Stomach (tissue), 9 donors: ENCODE results near the gene COL25A1. TPM values are rescaled to one million over a fixed set of nuclear protein-coding genes. Genes with fewer than 3 reads are reported as not detected.

Experiments
- DNase-seq, 2 donors: peaks; one replicate each; pipeline versions ENCODE4 v3.0.0 to v3.0.0-alpha.2; 2013 to 2019
- H3K27ac ChIP-seq, 5 donors: fragments of 200-600 bp in 4 of 5; sonication (generic) in 4 of 5; one replicate each; pipeline ENCODE4 v1.5.1; 2013 to 2019; ENCODE audit warnings: mild to moderate bottlenecking in 1 of 5, moderate library complexity in 1 of 5
- H3K27me3 ChIP-seq, 3 donors: fragments of 200-600 bp; sonication (generic); one replicate each; pipeline ENCODE4 v1.5.1; 2017 to 2019; ENCODE audit warnings: mixed run types in 1 of 3
- H3K36me3 ChIP-seq, 4 donors: fragments of 200-600 bp; sonication (generic); 1 replicate in 3 of 4; 2 replicates in 1 of 4; pipeline ENCODE4 v1.5.1; 2016 to 2019
- H3K4me1 ChIP-seq, 4 donors: fragments of 200-600 bp; sonication (generic); one replicate each; pipeline ENCODE4 v1.5.1; 2016 to 2019
- H3K4me3 ChIP-seq, 4 donors: fragments of 200-600 bp; sonication (generic) in 3 of 4; one replicate each; pipeline ENCODE4 v1.5.1; 2016 to 2019; ENCODE audit warnings: mild to moderate bottlenecking in 1 of 4
- H3K9me3 ChIP-seq, 4 donors: fragments of 200-600 bp; sonication (generic); one replicate each; pipeline ENCODE4 v1.5.1; 2016 to 2019
- EP300 ChIP-seq: sonication (generic); formaldehyde crosslinking; IDR thresholded peaks from one replicate; pipeline ENCODE4 v1.6.1; 2017; ENCODE audit warnings: antibody characterized with exemption
- POLR2A ChIP-seq, 4 donors: fragments of 450-650 bp; IDR thresholded peaks; one replicate each; pipeline ENCODE4 v1.6.1; 2016; ENCODE audit warnings: antibody characterized with exemption in 4 of 4, control low read depth in 2 of 4, mild to moderate bottlenecking in 1 of 4, moderate library complexity in 1 of 4
- POLR2AphosphoS5 ChIP-seq, 3 donors: sonication (generic); formaldehyde crosslinking; IDR thresholded peaks; one replicate each; pipeline ENCODE4 v1.6.1; 2016; ENCODE audit warnings: antibody characterized with exemption in 3 of 3
- WGBS, 5 donors: extraction: QIAGEN DNeasy Blood & Tissue Kit in 3 of 5; methylation state at CpG; one replicate each; pipeline versions ENCODE4 v1.1.5 to v1.1.7; 2013 to 2018; 5-methylcytosine and 5-hydroxymethylcytosine counted together
- intact Hi-C: fragments of 100-400 bp; cut with DNase I; formaldehyde crosslinking; loops from one replicate; pipeline ENCODE4 v1.15.1; 2023; ENCODE audit warnings: low total_unique reads
- polyA plus RNA-seq, 3 donors: library from polyadenylated mRNA; stranded (reverse); fragments of 200-250 nt; gene quantifications; one replicate each; pipeline ENCODE4 v1.2.3, GENCODE V29; 2013
- total RNA-seq, 5 donors: library from RNA; depleted of rRNA; stranded (reverse); fragments of >200 nt; gene quantifications; one replicate each; pipeline versions ENCODE4 v1.1.0 to v1.2.3, GENCODE V29; 2014 to 2016
- TF ChIP-seq, protein P1 (sequence below), 7 experiments: fragments of 450-650 bp in 4 of 7; fragments of 200-600 bp in 3 of 7; sonication (generic) in 3 of 7; IDR thresholded peaks; one replicate each; pipeline ENCODE4 v1.5.1; 2016 to 2019; ENCODE audit warnings: antibody characterized with exemption in 7 of 7, control low read depth in 2 of 7, mild to moderate bottlenecking in 1 of 7
- donor health status: healthy with polysubstance abuse.
- donor health status: Bipolar disorder and iron deficiency.
- donor health status: healthy.

The COL25A1 gene
- total and polyA plus RNA-seq, 8 donors = 0.10 to 4.1 (median 1.5) TPM; not detected in 5

DNA sequence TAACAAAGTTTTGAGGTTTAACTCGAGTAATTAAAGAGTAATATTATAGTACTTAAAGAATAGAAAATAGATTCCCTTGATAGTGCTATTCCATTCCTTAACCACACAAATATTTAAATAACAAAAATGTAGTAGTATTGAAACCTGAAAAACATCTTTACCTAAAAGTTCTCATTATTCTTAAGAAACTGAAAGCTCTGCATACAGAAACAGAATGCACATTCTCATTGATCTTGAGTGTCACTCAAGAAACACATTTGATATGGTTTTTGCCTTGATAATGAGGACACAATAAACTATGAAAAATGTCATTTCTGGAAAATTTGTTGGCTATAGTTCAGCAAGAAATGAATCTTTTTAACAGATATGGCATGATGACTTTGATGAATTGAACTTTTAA lies 268.5 kb downstream of the COL25A1 start:
- H3K27me3 ChIP-seq = no peaks in the 10 kb centered on the region
- no peak overlapping the region for H3K27ac ChIP-seq
- no peaks in the 10 kb centered on the region for H3K4me1 ChIP-seq
- TF ChIP-seq, protein P1, sequence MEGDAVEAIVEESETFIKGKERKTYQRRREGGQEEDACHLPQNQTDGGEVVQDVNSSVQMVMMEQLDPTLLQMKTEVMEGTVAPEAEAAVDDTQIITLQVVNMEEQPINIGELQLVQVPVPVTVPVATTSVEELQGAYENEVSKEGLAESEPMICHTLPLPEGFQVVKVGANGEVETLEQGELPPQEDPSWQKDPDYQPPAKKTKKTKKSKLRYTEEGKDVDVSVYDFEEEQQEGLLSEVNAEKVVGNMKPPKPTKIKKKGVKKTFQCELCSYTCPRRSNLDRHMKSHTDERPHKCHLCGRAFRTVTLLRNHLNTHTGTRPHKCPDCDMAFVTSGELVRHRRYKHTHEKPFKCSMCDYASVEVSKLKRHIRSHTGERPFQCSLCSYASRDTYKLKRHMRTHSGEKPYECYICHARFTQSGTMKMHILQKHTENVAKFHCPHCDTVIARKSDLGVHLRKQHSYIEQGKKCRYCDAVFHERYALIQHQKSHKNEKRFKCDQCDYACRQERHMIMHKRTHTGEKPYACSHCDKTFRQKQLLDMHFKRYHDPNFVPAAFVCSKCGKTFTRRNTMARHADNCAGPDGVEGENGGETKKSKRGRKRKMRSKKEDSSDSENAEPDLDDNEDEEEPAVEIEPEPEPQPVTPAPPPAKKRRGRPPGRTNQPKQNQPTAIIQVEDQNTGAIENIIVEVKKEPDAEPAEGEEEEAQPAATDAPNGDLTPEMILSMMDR (IDR thresholded peaks at IDR 0.05) = no peak
- TF ChIP-seq EP300 (no peak), POLR2A (IDR thresholded peaks at IDR 0.05) (no peak)
- no peak for DNase-seq
- H3K36me3 ChIP-seq = no peaks in the 10 kb centered on the region
- no peaks in the 10 kb centered on the region for H3K9me3 ChIP-seq
- WGBS, 5 donors = 72 to 83% (median 75%) methylated on average over 1 of the region's 1 CpG
- no peak overlapping the region for H3K4me3 ChIP-seq
- intact Hi-C loops = no loop called here

DNA sequence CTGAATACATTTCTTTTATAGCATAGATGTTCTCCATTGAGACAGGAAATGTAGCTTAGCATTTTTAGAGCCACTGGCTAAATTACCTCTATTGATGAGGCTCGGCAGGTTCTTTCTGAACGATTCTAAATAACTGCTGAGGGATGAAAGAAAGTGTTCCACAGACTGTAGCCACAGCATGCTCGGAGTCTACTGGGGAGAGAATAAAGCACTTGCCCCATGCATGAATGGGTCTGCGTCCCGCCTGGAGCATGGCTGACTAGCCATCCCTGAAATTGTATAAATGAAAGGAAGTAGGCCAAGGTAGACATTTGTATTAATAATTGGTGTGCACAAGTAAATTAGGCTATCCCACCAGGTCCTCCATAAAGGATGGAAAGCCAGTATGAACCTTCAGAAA lies 269.8 kb downstream of the COL25A1 start:
- H3K4me3 ChIP-seq = no peak overlapping the region
- H3K27ac ChIP-seq = no peak overlapping the region
- no peaks in the 10 kb centered on the region for H3K4me1 ChIP-seq
- no peaks in the 10 kb centered on the region for H3K36me3 ChIP-seq
- intact Hi-C loops = no loop called here
- no peaks in the 10 kb centered on the region for H3K9me3 ChIP-seq
- no peaks in the 10 kb centered on the region for H3K27me3 ChIP-seq
- no peak for DNase-seq
- TF ChIP-seq POLR2A (IDR thresholded peaks at IDR 0.05) (no peak), EP300 (no peak), POLR2AphosphoS5 (IDR thresholded peaks at IDR 0.05) (no peak)
- TF ChIP-seq, protein P1 (IDR thresholded peaks at IDR 0.05) = no peak
- WGBS, 5 donors = 83 to 93% (median 89%) methylated on average over 5 of the region's 5 CpGs

DNA sequence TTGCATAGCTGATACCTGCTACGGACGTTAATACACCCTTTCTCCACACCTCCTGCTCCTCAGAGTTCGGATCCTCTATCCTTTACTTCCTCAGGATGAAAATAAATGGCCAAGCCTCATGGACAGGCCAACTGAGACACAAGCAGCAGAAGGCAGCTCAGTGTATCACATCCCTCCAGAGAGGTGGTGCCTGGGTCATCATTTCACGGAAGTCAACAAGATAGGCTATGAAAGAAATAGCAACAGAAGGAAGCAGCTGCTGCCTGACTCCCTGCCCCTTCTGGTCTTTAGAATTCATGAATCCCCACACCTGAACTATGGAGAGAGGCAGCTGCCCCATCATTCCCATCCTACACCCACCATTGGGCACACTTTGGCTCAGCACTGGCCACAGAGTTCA lies 272.5 kb downstream of the COL25A1 start:
- H3K9me3 ChIP-seq = no peaks in the 10 kb centered on the region
- WGBS, 5 donors = 62 to 85% (median 79%) methylated on average over 4 of the region's 4 CpGs
- H3K27ac ChIP-seq = no peak overlapping the region
- H3K4me1 ChIP-seq = no peaks in the 10 kb centered on the region
- no peaks in the 10 kb centered on the region for H3K27me3 ChIP-seq
- intact Hi-C loops = no loop called here
- no peak for DNase-seq
- no peaks in the 10 kb centered on the region for H3K36me3 ChIP-seq
- no peak for TF ChIP-seq EP300
- TF ChIP-seq POLR2AphosphoS5 (IDR thresholded peaks at IDR 0.05) = no peak
- TF ChIP-seq POLR2A (IDR thresholded peaks at IDR 0.05) = no peak
- TF ChIP-seq, protein P1 (IDR thresholded peaks at IDR 0.05) = no peak
- H3K4me3 ChIP-seq = no peak overlapping the region

DNA sequence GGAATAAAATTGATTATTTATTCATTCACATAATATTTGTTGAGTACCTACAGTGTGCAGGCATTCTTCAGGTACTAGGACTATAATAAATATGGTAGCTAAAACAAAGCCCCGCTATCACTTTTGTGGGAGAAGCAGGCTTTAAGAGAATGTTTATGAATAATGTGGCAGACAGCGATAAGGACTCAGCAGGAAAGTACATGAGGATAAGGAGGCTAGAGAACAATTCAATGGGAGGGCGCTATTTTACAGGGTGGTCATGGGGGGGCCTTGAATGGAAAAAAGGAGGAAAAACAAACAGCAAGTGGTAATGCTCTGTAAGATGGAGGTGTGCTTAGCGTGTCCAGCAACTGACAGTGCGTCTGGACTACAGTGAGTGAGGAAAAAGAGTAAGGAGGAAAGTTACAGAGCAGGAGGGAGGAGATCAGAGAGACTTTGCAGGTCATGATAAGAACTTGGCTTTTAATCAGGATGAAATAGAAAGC lies 275.4 kb downstream of the COL25A1 start:
- no peaks in the 10 kb centered on the region for H3K4me1 ChIP-seq
- intact Hi-C loops = no loop called here
- no peak overlapping the region for H3K4me3 ChIP-seq
- H3K9me3 ChIP-seq = peaks cover 0 to 7% (median 3%) of the 10 kb centered on the region in 4 donors
- 47 to 82% (median 70%) methylated on average over 5 of the region's 5 CpGs for WGBS, 5 donors
- no peaks in the 10 kb centered on the region for H3K36me3 ChIP-seq
- no peak for DNase-seq
- H3K27me3 ChIP-seq = no peaks in the 10 kb centered on the region
- no peak overlapping the region for H3K27ac ChIP-seq
- TF ChIP-seq, protein P1 (IDR thresholded peaks at IDR 0.05) = no peak
- no peak for TF ChIP-seq EP300
- no peak for TF ChIP-seq POLR2A (IDR thresholded peaks at IDR 0.05)
